Limb (tissue), 2 donors: ENCODE measurements around the gene LRRK1.
A peak's percentile ranks its signal among the peaks of the same experiment; 100 is the strongest.
"Not testable (repeated sequence)": the region's sequence is repeated elsewhere in the genome, so short reads cannot be mapped to it uniquely, and the experiment has no call there.

Source experiments
- DNase-seq, 2 donors: peaks; one replicate each; pipeline ENCODE4 v3.0.0-alpha.2; 2016; ENCODE audit errors: extremely low spot score in 2 of 2

The LRRK1 gene

GRCh38 chr15:101069654-101069973 lies 150.5 kb downstream of the LRRK1 start:
- no peak for DNase-seq

GRCh38 chr15:101070024-101070423 lies 150.9 kb downstream of the LRRK1 start:
- DNase-seq = no peak

GRCh38 chr15:101070502-101071273 lies 151.5 kb downstream of the LRRK1 start:
- DNase-seq = no peak

- no peak for DNase-seq
Observed at GRCh38 chr15:101071651-101072050, 152.5 kb downstream of the LRRK1 start.

- not testable (repeated sequence) for DNase-seq
Observed at GRCh38 chr15:101072235-101072634, 153.1 kb downstream of the LRRK1 start.

DNA sequence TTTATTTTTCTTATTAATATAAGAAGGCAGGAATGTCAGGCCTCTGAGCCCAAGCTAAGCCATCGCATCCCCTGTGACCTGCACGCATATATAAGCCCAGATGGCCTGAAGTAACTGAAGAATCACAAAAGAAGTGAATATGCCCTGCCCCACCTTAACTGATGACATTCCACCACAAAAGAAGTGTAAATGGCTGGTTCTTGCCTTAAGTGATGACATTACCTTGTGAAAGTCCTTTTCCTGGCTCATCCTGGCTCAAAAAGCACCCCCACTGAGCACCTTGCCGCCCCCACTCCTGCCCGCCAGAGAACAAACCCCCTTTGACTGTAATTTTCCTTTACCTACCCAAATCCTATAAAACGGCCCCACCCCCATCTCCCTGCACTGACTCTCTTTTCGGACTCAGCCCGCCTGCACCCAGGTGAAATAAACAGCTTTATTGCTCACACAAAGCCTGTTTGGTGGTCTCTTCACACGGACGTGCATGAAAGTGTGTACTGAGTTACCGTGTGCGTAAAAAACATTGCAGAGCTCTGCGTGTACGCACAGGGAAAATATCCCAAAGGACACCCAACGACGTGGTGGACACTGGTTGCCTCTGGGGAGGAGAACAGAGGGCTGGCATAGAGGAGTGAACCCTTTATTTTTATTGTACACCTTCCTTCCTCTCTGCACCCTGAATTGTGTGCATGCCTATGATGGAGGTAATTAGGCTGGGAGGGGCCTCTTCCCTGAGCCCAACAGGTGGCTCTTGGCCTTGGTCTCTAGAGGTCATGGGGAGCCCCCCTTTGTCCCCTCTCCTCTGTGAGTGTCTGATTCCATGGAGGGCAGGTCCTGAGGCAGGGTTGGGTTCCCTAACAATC lies 158.9 kb downstream of the LRRK1 start:
- not testable (repeated sequence) for DNase-seq

GRCh38 chr15:101078669-101079323 lies 159.6 kb downstream of the LRRK1 start:
- DNase-seq = no peak

DNA sequence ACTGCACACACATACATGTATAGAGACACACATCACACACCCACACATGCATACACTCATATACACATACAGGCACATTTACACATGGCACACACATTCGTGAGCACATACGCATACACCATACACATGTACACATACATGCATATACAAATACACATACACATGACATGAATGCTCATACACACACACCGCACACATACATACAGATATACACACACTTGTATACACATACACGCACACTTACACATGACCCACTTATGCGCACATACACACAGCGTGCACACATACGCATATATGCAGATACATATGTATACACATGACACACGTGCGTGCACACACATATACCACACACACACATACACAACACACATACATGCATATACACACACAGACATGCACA lies 162.7 kb downstream of the LRRK1 start:
- DNase-seq = no peak

DNA sequence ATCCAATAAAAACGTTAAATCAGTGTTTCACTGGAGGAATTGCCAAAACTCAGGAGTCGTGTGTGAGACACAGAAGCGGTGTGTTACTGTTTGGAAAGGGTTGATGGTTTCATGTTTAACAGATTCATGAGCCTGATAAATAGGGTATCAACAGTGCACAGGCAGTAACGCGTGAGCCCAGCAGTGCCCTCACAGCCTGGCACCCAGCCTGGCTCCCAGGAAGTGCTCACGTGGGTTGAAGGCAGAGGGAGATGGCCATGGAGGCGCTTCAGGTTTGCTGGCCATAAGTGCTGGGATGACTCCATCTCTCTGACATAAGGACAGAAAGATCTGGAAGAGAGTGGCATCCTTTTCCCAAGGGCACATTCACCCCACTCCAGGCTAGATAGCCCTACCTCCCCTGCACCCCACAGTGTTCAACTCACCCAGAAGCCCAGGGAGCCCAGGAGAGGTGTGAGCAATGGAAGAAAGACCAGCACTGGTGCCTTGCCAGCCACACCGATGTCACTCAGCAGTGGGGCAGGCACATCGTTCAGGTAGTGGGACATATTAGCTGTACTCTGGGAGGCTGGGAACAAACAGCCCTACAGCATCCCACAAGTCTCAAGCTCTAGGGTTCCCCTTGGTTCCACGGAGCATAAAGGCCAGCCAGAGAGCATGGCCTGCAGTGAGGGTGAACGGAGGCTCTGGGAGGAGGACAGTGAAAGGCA lies 164.3 kb downstream of the LRRK1 start:
- no peak for DNase-seq

DNA sequence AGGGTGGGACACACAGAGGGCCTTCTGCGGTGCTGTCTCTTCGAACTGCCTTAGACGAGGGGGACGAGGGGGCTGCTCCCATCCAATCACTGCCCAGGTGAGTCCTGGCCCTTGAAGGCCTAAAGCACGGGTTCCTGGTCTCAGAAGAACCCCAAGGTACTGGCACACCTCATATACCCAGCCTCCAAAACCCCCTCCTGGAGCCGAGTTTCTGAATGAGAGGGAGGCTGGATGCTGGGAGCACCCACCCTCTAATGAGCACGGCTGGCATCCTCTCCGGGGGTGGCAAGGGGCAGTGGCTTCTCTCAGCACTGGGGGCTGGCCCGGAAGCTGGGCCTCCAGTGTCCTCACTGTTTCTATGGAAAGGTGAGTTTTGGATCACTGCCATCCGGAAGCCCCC lies 165.6 kb downstream of the LRRK1 start:
- DNase-seq = no peak

GRCh38 chr15:101085311-101085700 lies 166.1 kb downstream of the LRRK1 start:
- DNase-seq = no peak

- no peak for DNase-seq
Observed at GRCh38 chr15:101086394-101087171, 167.4 kb downstream of the LRRK1 start.

DNA sequence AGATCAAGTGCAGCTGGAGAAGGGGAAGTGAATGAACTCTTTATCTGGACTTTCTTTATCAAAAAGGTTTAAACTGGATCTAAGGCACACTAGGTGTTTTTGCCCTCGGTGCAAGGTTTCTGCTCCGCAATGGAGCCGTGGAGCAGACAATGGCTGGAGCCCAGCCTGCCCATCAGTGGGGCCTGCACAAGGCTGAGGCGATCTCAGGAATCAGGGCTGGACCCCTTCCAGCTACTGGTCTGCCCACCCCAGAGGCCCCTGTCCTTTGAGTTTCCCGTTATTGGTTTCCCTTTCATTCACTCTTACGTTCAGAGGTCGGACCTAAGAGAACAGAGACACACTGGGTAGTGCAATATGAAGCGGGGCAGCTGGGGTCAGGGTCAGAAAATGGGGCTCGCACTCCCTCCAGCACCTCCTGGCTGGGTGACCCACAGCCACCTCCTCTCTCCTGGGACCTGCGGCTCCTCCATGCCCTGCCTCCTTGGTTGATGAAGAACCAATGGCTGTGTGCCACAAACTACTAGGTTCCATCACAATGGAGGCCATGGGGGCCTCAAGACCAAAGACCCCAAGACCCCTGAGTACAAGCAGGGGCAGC lies 168.1 kb downstream of the LRRK1 start:
- no peak for DNase-seq

GRCh38 chr15:101088271-101088670 lies 169.1 kb downstream of the LRRK1 start:
- no peak for DNase-seq

GRCh38 chr15:101088788-101089578 lies 169.8 kb downstream of the LRRK1 start:
- DNase-seq = peak; percentile 40 to 84

DNA sequence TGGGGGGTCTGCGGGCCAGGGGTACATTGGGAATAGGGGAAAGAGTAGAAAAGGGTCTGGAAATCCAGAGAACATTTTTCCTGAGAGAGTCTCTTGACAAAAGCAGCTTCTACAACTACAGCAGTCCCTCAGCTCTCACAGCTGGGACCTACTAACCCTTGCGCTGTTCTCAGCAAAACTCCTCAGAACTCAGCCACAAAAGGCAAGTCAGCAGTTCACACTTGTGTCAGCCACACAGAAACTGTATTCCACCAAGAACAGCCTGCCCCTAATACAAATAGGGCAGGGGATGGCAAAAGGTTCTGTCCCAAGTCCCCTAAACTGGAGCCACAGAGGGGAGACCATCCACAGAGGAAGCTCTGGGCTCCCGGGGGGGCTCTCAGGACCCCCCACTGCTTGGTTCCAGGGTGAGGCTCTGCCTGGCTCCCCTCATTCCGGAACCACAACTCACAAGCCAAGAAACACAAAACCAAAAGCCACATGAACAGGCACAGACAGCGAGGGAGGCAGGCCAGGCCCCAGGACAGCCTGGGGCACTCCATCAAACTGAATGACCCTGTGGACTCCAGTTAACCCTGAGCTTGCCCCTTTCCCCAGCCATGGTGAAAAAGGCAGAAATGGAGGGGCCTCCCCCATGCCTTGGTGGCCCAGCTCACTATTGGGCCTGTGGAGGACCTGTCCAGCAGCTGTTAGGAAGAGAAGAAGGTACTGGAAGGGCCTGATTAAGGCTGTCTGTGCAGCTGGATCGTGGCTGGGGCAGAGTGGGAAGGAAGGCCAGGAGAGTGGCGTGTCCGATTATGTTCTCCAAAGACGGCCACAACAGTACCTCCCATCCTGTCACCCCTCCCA lies 170.6 kb downstream of the LRRK1 start:
- no peak for DNase-seq

- no peak for DNase-seq
Observed at GRCh38 chr15:101090428-101090790, 171.3 kb downstream of the LRRK1 start.

GRCh38 chr15:101091080-101092017 lies 172.2 kb downstream of the LRRK1 start:
- DNase-seq = peak in 1 of 2 donors; percentile 38
